ENCODE data around the gene MKRN3. TPM values are rescaled to one million over a fixed set of nuclear protein-coding genes. Genes with fewer than 3 reads are reported as not detected.
"Not testable (repeated sequence)": the region's sequence is repeated elsewhere in the genome, so short reads cannot be mapped to it uniquely, and the experiment has no call there.

Gene MKRN3
- total RNA-seq, 1 donor from 2014 or later, result 0.89 TPM

- DNase-seq, result no peak
Measured at GRCh38 chr15:23589012-23589411, 23.5 kb downstream of the MKRN3 start.

GRCh38 chr15:23594252-23594770 is 28.8 kb downstream of the MKRN3 start:
- no peak for DNase-seq

- no peak for DNase-seq
Measured at GRCh38 chr15:23595368-23595767, 29.9 kb downstream of the MKRN3 start.

- no peak for DNase-seq
Measured at GRCh38 chr15:23596736-23597135, 31.3 kb downstream of the MKRN3 start.

- DNase-seq, result not testable (repeated sequence)
Measured at GRCh38 chr15:23597278-23597677, 31.8 kb downstream of the MKRN3 start.

GRCh38 chr15:23599053-23599452 is 33.6 kb downstream of the MKRN3 start:
- no peak for DNase-seq

GRCh38 chr15:23602124-23602523 is 36.6 kb downstream of the MKRN3 start:
- no peak for DNase-seq

- DNase-seq, result no peak
Measured at GRCh38 chr15:23606226-23606625, 40.8 kb downstream of the MKRN3 start.

- no peak for DNase-seq
Measured at GRCh38 chr15:23616536-23616935, 51.1 kb downstream of the MKRN3 start.

Small RNAs within 50 kb of the gene (small RNA-seq; reads per million reads assigned to genes)
- not detected for gene MIR4508 (ENCODE audit: low replicate concordance)

Other genes starting within 250 kb of the MKRN3 start
- not detected for gene GOLGA6L26, start 231.5 kb upstream of the MKRN3 start, total RNA-seq
- 0.10 TPM for gene GOLGA8S, start 210.9 kb upstream of the MKRN3 start, total RNA-seq
- gene GOLGA6L2, start 118.4 kb upstream of the MKRN3 start, total RNA-seq, result not detected
- gene MAGEL2, start 82.2 kb downstream of the MKRN3 start, total RNA-seq, result 2.8 TPM
- 61.5 TPM for gene NDN, start 121.6 kb downstream of the MKRN3 start, total RNA-seq

Measured in skin of body (tissue), 3 donors.